Stimulated activated CD8-positive, alpha-beta memory T cell treated with anti-CD3 and anti-CD28 coated beads, Interleukin-2, amount 100 ng/mL, for 48 hours (primary cell): Measurements from ENCODE around the gene FCRL2.

Experiments
- DNase-seq, 2 donors: peaks; one replicate each; pipeline ENCODE4 v3.0.0-alpha.2; 2020; ENCODE audit warnings: low read depth in 2 of 2

The FCRL2 gene, protein sequence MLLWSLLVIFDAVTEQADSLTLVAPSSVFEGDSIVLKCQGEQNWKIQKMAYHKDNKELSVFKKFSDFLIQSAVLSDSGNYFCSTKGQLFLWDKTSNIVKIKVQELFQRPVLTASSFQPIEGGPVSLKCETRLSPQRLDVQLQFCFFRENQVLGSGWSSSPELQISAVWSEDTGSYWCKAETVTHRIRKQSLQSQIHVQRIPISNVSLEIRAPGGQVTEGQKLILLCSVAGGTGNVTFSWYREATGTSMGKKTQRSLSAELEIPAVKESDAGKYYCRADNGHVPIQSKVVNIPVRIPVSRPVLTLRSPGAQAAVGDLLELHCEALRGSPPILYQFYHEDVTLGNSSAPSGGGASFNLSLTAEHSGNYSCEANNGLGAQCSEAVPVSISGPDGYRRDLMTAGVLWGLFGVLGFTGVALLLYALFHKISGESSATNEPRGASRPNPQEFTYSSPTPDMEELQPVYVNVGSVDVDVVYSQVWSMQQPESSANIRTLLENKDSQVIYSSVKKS

DNA sequence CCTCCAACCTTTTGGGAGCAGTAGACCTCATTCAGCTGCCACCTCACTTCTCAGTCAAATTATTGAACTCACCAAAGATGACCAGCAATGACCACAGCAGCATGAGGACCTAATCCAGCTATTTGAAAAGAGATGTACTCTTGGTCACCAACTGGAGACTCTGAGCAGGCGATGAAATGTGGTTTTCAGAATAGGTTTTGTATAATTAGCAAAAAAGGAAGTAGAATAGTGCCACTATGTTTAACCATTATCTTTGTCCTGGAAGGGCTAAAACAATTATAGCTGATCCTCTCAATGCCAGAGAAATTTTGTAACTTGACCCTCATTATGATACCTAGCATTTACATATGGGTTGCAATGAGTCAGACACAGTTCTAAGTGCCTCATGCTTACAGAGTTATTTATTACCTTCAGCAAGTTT is at the start of gene FCRL2:
TSS of gene FCRL2 (minus strand) at position 162 of the 421 bp plus-strand sequence. CDS start at position 103, 59 bp downstream.
- DNase-seq = no peak

DNA sequence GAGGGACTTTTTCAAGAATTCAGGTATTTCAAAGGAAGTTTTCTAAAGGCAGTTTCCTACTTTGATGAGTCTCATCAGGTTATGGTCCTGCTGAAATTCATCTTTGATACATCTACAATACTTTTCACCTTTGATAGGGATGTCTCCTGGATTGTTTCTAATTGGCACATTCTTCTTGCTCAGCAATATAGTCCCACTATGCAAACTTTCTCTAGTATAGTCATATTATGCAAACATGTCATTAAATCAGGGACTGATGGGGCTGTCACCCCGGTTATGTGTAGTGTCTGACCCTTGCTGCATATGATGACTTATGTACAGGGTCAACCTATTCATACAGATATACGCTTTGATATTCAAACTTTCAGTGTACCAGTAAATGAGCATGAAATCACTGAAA is 43.4 kb upstream of the FCRL2 start:
- no peak for DNase-seq

DNA sequence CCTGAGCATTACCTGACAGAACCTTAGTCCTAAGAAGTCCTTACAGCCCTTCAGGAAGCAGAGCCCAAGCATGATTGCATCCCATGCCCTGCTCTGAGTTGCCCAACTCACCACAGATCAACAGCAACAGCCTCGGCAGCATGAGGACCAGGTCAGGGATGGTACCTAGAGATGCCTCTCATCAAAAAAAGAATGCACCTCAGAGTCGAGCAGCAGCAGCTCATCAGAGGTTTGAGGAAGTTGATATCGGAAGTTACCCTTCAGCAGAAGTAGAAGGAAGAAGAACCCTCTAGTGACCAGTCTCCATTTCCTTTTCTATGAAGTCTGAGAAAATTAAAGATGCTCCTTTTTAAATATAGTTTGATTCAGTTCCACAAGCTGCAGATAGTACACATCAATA is 43.0 kb upstream of the FCRL2 start, which contains the start of gene FCRL1:
TSS of gene FCRL1 (minus strand) at position 225 of the 400 bp plus-strand sequence. CDS start at position 142, 83 bp downstream.
- DNase-seq = no peak

DNA sequence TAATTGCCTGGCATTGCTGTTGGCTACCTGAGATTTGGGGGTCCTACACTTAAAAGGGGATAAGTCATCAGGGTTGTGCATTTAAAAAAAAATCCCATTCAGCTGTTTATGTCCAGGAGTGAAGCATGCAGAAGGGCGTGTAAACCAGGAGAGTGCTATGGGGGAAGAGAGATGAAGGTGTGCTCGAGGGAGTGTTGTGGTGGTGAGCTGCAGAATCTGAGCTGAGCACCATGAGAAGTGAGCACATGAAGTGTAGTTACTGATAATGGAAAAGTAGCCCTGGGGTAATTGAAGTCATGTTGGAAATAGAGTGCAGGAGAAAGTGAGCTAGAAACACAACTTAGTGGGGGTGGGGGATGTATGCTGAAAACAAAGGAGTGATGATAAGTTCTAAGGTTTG is 42.3 kb upstream of the FCRL2 start:
- DNase-seq = no peak

DNA sequence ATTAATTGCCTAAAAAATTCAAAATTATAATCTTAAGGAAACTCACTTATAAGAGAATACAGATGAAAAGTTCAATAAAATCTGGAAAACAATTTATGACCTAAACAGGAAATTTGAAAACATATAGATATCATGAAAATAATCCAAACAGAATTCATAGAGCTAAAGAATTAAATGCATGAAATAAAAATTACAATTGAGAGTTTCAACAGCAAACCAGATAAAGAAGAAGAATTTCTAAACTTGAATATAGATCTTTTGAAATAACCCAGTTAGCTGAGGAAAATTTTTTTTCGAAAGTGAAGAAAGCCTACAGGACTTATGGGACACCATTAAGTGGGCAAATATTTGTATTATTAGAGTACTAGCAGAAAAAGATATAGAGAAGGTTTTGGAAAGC is 36.3 kb upstream of the FCRL2 start:
- DNase-seq = no peak

DNA sequence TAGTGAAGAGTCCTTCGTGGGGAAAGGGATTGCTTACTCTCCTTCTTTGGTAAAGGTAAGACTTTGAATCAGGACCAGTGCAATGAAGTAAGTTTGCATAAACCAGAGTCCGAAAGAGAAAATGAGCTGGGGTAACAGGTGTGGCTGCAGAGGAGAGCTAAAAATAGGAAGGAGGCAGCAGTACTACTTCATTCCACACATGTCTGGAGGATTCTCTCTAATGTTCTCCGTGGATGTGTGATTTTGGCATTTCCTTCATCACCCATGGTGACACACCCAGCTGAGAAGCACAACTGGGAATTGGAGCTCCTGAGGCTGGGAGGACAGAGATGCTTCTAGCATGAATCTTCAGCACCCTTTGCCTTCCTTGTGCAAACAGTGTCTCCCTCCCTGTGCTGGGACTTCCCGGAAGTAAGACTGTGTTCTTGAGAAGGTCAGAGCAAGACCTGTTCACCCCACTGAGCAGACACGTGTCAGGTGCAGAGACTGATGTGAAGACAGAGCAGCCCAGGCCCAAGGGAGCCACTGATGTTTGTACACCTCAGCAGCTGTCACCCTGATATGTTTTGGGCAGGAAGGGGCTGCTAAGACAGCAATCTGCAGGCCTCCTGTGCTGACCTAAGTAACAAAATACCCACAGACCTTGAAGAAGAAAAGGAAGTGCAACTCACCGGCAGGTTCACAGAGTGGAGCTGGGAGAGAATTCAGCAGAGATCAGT is 29.7 kb upstream of the FCRL2 start:
- DNase-seq = no peak

DNA sequence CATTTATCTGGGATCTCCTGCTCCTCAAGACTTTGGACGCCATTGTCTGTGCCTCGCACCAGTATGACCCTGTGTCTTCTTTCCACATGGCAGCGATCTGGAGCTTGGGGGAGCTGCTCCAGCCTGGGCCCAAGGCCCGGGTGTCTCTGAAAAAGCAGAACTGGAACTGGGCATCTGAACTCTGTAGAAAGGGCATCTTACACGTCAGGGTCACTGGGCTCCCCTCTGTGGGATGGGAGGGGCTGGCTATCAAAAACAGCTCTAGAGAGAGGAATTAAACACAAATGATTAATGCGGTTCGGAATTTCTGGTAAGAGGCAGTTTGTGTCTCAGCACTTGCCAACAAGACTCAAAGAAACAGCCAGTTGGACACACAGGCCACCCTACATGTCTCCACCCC is 26.9 kb upstream of the FCRL2 start:
- DNase-seq = no peak

DNA sequence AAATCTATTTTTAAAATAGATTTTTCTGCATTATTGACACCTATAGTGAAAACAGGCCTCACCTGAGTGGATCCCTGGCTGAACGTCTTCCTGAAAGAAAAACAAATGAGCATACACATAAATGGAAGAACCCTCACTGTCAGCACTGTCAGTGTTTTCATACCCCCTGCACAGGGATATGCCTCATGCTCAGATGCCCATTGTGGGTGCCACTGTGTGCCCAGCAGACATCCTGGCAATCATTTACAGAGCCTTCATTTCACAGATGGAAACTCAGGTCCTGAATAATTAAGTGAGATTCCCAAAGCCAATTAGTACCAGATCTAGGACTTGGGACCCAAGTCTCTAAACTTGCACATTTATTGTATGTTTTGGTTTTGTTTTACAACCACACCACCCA is 23.1 kb upstream of the FCRL2 start:
- no peak for DNase-seq

DNA sequence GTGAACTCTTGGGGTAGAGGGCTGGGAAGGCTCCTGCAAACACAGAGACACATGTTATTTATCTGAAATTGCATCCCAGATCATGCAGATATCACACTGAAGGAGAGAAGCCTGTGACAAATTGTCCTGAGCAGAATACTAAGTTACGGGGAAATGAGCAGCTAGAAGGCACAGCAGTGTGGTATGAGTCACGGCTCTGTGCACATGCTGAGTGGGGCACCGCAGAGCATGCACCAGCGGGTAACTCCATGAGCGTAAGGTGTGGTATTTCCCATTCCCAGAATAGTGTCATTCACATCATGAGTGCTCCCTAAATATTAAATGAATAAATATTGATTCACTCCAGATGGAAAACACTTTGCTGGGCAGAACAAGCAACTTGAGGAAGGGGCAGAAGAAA is 21.3 kb upstream of the FCRL2 start:
- no peak for DNase-seq

DNA sequence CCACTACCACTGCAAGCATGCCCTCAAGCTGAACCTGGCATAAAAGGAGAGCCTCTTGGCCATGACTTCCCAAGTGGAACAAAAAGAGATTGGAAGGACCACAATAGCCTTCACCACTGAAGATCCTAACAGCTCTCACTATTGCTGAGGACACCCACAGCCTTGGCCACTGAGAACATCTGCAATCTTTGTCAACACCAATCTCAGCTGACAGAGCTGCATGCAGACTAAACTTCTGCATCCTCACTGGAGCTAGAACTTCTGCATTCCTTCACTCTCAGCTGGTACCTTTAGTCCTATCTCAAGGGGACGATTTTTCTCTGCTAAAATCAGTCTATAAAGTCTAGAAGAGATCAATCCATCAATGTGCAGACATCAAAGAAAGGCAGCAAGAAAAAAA is 8.3 kb upstream of the FCRL2 start:
- no peak for DNase-seq

DNA sequence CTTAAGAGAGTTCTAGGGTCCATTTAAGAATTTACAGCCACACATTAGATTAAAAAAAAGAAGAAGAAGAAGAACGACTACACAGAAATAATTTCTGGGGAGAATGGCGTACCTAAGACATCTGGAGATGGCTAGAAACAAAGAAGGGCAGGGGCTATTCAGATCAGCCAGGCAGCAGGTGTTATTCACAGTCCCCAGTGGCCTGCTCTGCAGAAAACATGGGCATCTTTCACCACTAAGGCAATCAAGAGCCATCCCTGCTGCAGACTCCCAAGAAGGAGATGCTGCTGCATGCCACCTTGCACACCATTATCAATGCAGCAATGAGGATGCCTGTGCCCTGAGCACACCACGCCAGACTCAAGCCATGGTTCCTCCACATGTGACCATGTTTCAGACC is 7.9 kb upstream of the FCRL2 start:
- DNase-seq = no peak

DNA sequence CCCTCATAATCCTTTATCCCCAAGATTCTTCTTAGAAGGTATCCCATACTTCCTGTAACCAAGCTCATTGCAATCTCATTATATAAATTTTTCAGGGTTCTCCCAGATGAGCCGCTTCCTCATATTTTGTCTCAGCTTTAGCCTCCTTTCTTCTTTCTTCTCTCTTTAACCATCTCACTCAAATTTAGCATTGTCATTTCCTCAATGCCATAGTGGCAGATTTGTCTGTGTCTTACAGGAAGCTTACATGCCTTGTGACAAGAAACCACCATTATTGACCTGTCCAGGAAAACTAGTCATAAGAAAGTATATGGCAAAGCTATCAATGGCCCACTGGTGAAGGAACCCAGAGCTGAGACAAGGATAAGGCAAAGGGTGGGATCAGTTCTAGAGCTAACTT is 6.0 kb upstream of the FCRL2 start:
- no peak for DNase-seq

DNA sequence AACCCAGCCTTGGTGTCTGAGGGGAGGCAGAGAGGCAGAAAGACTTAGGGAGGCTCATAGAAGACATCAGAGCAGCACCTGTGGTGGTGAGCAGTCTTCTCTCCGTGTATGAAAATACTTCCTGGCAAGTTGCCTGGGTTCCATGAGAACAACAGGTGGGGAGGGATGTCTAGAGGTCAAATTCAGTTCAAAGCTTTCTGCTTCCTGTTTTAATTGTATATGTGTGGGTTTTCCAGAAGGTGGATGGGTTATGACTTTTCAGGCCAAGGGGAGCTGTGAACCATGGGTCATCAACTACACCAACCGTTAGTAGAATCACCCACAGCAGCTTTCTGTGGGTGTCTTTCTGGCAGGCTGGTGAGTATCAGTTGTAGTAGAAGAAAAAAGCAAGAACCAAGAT is 4.1 kb upstream of the FCRL2 start:
- no peak for DNase-seq

DNA sequence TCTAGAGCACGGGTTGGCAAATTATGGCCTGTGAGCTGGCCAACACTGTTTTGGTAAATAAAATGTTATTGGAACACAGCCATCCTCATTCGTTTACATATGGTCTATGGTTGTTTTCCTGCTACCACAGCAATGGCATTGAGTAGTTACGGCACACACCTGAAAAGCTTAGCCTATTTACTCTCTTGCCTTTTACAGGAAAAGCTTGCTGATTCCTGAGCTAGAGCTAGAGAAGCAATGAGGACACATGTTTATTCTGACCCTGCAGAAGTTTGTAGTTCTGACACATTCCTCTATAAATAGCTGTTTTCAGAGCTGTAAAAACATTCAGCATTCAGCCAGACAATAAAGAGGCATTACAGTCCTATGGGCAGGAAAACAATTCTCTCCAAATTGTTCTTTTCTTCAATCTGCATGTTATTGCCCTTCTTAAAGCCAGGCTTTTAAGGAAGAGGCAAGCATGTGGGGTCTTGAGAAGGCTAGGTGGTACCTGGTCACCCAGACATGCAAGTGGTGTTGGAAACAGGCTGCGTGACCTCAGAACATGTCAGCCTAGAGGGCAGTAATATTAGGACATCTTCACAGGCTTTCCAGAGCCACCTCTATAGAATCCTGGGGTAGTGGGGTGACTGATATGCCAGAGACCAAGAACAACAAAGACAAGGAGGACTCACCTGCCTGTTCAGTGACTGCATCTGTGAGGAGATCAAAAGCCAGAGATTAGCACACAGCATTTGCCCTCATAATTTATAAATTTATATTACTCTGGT is 1.6 kb downstream of the FCRL2 start:
- no peak for DNase-seq

DNA sequence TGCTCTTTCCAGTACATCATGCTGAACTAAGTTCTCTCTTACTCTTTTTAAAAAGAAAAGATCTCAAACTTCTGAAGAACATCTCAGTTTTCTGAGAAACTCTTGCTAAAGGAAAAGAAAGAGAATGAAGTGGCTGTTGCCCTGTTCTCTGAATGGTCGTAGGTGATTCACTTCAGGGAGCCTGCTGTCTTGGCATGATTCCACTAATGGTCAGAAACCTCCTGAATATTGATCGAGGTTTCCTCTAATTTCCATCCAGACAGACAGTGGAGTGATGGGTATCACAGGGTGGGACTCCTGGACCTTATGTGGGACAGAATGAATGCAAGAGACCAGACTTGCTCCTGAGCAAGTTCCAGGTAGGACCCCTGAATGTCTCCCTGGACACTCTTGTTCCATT is 2.5 kb downstream of the FCRL2 start:
- no peak for DNase-seq

DNA sequence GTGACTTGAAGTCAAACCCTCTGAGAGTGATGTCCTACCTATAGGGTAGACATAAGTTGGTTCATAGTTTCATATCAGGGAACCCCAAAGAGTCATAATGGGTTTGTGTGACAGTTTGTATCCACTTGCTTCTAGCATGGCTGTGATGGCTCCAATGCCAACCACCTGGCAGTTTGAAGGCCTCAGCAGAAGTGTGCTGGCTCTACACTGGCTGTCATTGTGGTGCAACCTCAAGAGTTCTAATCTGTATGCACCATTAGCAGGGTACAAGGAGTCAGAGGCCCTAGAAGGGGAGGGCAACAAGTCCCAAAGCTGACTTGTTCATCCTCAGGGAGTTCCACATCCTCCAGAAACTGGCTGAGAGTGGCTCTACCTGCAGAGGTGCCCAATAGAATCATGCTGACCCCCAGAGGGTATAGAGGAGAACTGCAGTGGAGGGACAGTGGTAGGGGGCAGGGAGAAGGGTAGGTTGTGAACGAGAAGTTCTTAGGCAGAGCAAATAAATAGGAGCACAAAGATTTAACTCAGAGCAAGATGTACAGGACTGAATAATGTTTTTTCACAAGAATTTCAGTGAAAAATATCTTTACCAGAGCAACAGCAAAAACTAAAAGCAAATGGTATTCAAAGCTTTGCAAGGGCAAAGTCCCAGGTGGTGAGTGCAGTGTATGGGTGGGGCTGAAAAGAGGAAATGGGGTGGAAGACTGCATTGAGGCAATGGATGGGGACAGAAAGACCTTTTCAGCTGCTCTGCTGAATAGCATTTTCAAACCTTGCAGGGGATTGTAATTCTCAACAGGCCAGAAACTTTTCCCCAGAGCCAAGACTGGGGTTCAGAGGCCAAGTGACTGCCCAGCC is 3.2 kb downstream of the FCRL2 start:
- no peak for DNase-seq

DNA sequence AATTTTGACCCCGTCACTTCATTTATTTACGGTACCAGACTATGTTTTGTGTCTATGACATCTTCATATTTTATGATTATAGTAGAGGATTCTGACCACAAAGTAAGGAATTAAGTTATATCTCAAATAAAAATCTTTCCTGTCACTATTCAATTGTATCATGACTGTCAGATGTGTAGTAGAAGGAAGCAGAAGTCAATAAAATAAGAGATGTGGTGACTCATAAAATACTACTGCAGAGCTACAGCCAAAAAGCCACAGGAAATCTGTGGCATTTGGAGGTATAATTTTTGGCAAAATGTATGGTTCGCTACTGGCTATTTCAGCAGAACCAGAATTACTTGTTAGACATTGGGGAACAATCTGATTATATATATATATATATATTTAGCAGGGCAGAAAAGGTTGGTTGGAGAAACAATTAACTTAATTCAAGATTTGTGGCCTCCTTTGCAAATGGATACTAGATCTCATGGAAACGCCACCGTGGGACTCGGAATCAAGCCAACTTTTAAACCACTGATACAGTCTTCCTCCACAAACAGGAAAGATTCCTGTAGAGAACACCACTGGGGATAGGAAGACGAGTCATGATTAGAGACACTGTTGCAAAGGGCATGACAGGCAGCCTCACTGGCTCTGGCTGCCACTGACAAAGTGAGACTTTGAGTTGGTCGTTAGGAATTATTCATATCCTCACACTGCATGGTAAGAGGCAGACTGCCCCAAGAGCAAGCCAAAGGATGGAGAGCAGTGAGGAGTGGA is 5.1 kb downstream of the FCRL2 start:
- no peak for DNase-seq

DNA sequence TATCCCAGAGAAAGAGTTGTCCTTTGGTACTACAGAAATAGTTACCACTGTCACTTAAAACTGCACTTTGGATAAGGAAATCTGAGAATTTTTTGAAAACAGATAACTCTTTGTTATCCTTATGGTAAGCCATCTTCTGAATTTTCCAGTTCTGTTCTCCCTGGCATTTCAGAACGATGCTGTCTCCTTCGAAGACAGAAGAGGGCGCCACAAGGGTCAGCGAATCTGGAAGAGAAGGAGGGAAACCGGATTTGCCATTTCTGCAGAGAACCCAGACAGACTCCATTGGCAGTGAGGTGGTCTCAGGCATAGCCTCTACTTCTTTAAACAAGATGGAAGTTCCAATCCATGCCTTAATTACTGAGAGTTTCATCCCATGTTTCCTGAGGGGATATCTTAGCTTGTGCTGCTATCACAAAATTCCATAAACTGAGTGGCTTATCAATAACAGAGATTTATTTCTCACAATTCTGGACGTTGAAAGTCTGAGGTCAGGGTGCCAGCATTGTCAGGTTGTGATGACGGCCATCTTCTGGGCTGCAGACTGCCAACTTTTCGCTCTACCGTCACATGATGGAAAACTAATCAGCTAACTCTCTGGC is 6.4 kb downstream of the FCRL2 start:
- DNase-seq = no peak

DNA sequence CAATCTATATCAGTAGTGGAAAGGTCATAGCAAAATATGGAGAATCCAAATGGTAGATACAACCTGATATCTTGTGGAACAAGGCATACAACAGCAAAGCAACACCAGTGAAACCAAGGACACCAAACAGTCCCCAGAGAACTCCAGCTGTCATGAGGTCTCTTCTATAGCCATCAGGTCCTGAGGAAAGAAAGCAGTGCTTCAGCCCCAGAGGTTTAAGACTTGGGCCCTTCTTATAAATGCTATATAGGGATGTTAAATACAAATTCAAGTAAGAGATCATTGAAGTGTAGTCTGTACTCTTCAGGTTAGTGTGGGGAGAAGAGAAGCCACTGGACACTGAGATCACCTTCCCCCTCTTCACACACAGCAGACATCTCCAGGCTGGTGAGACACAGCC is 10.1 kb downstream of the FCRL2 start:
- no peak for DNase-seq

DNA sequence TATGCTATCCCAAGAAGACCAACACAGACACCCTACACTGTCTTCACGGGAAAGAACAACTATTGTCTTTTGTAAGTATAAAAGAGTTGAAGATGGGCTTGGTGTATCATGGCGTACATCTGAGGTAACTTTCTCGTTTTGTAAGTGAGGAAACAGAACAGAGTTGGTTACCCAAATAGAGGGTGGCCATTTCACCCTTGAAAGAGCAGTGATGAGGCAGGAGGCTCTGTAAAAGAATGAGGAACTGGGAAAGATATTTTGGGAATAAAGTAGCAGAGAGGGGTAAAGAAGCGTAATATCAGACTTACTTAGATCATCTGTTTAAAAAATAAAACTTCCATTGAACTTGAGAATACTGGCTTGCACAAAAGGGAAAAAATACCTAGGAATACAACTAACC is 18.9 kb downstream of the FCRL2 start:
- DNase-seq = no peak
